A673 (cell line): ENCODE measurements around the gene FGF22. TPM values are rescaled to one million over a fixed set of nuclear protein-coding genes. Genes with fewer than 3 reads are reported as not detected.
"Not testable (repeated sequence)": the region's sequence is repeated elsewhere in the genome, so short reads cannot be mapped to it uniquely, and the experiment has no call there.

Experiments used
- BruUV-seq: library from RNA; stranded (reverse); fragments of 400-500 nt; replicated peaks from 2 replicates; lab custom pipeline; 2021; lab: Mats Ljungman, UMichigan
- CTCF ChIA-PET: fragments of 300-600 bp; sonication (Branson Sonifier 250); formaldehyde crosslinking; loops from one replicate; lab custom pipeline; 2022; ENCODE audit warnings: antibody characterized with exemption; lab: Charles Lee
- POLR2A ChIA-PET: fragments of 300-600 bp; sonication (Branson Sonifier 250); formaldehyde crosslinking; loops from one replicate; lab custom pipeline; 2022; ENCODE audit warnings: antibody characterized with exemption; ENCODE audit not compliant: low non-redundant PET; lab: Charles Lee
- DNase-seq: peaks from one replicate; pipeline ENCODE4 v3.0.0-alpha.2; 2015; ENCODE audit warnings: low spot score
- H3K27ac ChIP-seq: fragments of 200-600 bp; sonication (generic); 2 replicates; pipeline ENCODE4 v1.5.1; 2016; ENCODE audit warnings: mixed run types, low read depth, mild to moderate bottlenecking, mixed read lengths, antibody characterized with exemption, low read length; ENCODE audit not compliant: poor library complexity, severe bottlenecking
- H3K27me3 ChIP-seq: fragments of 200-600 bp; sonication (generic); replicated peaks from 2 replicates; pipeline ENCODE4 v1.6.1; 2017; ENCODE audit warnings: mixed run types, low read depth, mild to moderate bottlenecking, mixed read lengths, antibody characterized with exemption, low read length; ENCODE audit not compliant: insufficient read depth, poor library complexity
- H3K36me3 ChIP-seq: fragments of 200-600 bp; sonication (generic); 2 replicates; pipeline ENCODE4 v1.6.1; 2016; ENCODE audit warnings: mixed run types, mild to moderate bottlenecking, mixed read lengths, antibody characterized with exemption, low read length; ENCODE audit not compliant: insufficient read depth, poor library complexity, severe bottlenecking
- H3K4me1 ChIP-seq: fragments of 200-600 bp; sonication (generic); 2 replicates; pipeline ENCODE4 v1.6.1; 2017; ENCODE audit warnings: mixed run types, mild to moderate bottlenecking, mixed read lengths, antibody characterized with exemption, low read length; ENCODE audit not compliant: insufficient read depth, poor library complexity, severe bottlenecking
- H3K4me3 ChIP-seq: fragments of 200-600 bp; sonication (generic); 2 replicates; pipeline ENCODE4 v1.5.1; 2016; ENCODE audit warnings: low read depth, mixed run types, mild to moderate bottlenecking, mixed read lengths, low read length; ENCODE audit not compliant: poor library complexity, severe bottlenecking
- H3K9me3 ChIP-seq: fragments of 200-600 bp; sonication (generic); 2 replicates; pipeline ENCODE4 v1.6.1; 2016; ENCODE audit warnings: mixed run types, low read depth, mild to moderate bottlenecking, mixed read lengths, antibody characterized with exemption, low read length; ENCODE audit not compliant: poor library complexity, severe bottlenecking
- EZH2 ChIP-seq: fragments of 200-600 bp; sonication (generic); IDR thresholded peaks from 2 replicates; pipeline ENCODE4 v1.6.1; 2017; ENCODE audit warnings: borderline replicate concordance, low read depth, mild to moderate bottlenecking, mixed read lengths, antibody characterized with exemption, low read length; ENCODE audit not compliant: poor library complexity, severe bottlenecking
- intact Hi-C: fragments of 100-400 bp; cut with micrococcal nuclease; formaldehyde crosslinking; loops from one replicate; pipeline ENCODE4 v1.10.0; 2022; ENCODE audit not compliant: unreplicated experiment
- total RNA-seq: library from RNA; stranded (reverse); gene quantifications from 2 replicates; pipeline ENCODE4 v1.2.3, GENCODE V29; 2021
- TF ChIP-seq, protein P1 (sequence below): fragments of 300-800, 200-600 bp; sonication (generic); conservative IDR thresholded peaks from 2 replicates; pipeline ENCODE4 v1.5.1; 2017; ENCODE audit warnings: low read depth, mild to moderate bottlenecking, antibody characterized with exemption, low read length, moderate library complexity, mixed read lengths

Gene FGF22
- total RNA-seq, 1 experiment from 2014 or later, result 0.19 TPM

GRCh38 chr19:618674-619285 is 20.9 kb upstream of the FGF22 start:
- ChIA-PET POLR2A (no interaction called here), CTCF (no interaction called here)
- no peaks in the 10 kb centered on the region for H3K27me3 ChIP-seq
- no peak overlapping the region for H3K4me3 ChIP-seq
- TF ChIP-seq, protein P1, sequence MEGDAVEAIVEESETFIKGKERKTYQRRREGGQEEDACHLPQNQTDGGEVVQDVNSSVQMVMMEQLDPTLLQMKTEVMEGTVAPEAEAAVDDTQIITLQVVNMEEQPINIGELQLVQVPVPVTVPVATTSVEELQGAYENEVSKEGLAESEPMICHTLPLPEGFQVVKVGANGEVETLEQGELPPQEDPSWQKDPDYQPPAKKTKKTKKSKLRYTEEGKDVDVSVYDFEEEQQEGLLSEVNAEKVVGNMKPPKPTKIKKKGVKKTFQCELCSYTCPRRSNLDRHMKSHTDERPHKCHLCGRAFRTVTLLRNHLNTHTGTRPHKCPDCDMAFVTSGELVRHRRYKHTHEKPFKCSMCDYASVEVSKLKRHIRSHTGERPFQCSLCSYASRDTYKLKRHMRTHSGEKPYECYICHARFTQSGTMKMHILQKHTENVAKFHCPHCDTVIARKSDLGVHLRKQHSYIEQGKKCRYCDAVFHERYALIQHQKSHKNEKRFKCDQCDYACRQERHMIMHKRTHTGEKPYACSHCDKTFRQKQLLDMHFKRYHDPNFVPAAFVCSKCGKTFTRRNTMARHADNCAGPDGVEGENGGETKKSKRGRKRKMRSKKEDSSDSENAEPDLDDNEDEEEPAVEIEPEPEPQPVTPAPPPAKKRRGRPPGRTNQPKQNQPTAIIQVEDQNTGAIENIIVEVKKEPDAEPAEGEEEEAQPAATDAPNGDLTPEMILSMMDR, result no peak
- TF ChIP-seq EZH2, result no peak
- no peak for DNase-seq
- no peaks in the 10 kb centered on the region for H3K9me3 ChIP-seq
- no peak overlapping the region for H3K27ac ChIP-seq
- BruUV-seq, result no TSS peak
- no peaks in the 10 kb centered on the region for H3K4me1 ChIP-seq
- intact Hi-C loops, result no loop called here
- peaks cover 47% of the 10 kb centered on the region for H3K36me3 ChIP-seq

DNA sequence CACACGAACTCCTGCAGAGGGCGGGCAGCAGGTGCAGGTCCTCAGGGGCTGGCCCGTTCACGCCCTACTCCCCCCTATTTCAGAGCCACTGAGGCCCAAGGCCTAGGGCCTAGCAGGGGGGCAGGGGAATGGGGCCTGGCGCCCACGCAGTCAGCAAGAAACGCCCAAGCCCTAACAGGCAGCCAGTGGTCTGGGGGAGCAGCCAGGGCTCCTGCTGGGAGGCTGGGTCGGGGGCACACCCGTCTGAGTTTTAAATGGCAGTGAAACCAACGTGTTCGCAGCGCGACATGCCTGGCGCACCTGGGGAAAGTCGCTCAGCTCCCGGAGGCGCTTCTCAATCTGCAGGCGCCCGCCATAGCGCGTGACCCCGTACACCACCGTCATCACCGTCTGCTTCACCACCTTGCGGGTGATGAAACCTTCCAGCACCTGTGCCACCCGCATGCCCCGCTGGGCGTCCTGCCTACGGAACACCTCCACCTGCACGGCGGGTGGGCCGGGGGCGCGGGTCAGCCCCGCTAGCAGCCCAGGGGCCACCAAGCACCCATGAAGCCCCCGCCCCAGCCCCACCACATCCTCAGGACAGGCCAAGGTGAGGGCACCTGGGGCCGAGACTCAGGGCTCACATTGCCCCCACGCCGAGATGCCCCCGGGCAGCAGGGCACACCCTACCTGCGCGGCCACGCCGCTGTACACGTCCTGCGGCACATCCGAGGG is 20.2 kb upstream of the FGF22 start:
- ChIA-PET POLR2A (no interaction called here), CTCF (no interaction called here)
- intact Hi-C loops, result no loop called here
- Histone ChIP-seq H3K4me1 (no peaks in the 10 kb centered on the region), H3K9me3 (no peaks in the 10 kb centered on the region), H3K36me3 (peaks cover 47% of the 10 kb centered on the region), H3K27ac (no peak overlapping the region), H3K4me3 (no peak overlapping the region), H3K27me3 (no peaks in the 10 kb centered on the region)
- BruUV-seq, result no TSS peak
- TF ChIP-seq, protein P1, result no peak
- no peak for TF ChIP-seq EZH2
- no peak for DNase-seq

GRCh38 chr19:620166-620862 is 19.4 kb upstream of the FGF22 start:
- Histone ChIP-seq H3K27ac (no peak overlapping the region), H3K27me3 (no peaks in the 10 kb centered on the region), H3K4me3 (no peak overlapping the region), H3K4me1 (no peaks in the 10 kb centered on the region), H3K36me3 (peaks cover 49% of the 10 kb centered on the region), H3K9me3 (no peaks in the 10 kb centered on the region)
- TF ChIP-seq, protein P1, result no peak
- no peak for TF ChIP-seq EZH2
- POLR2A ChIA-PET, result no interaction called here
- DNase-seq, result no peak
- CTCF ChIA-PET, result no interaction called here
- intact Hi-C loops, result no loop called here
- no TSS peak for BruUV-seq

DNA sequence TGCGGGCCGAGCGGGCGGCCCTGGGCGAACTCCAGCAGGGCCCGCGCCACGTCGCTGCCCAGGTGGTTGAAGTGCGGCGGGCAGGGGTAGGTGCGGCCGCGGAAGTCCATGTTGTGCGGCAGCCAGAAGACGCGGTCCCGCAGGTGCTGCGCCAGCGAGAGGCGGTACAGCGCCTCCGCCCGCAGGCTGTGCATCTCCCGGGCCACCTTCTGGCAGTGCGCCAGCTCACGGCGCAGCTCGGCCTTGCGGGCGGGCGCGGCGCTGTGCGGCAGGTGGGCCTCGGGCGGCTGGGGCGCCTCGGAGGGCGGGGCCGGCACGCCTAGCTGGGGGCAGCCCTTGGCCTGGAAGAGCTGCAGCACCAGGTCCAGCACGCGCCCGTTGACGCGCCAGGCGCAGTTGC is 18.5 kb upstream of the FGF22 start:
- BruUV-seq, DNase-seq, POLR2A ChIA-PET, H3K27ac ChIP-seq, H3K9me3 ChIP-seq, intact Hi-C loops, H3K27me3 ChIP-seq, H3K4me1 ChIP-seq, H3K4me3 ChIP-seq, CTCF ChIA-PET: not testable (repeated sequence)
- peaks cover 54% of the 10 kb centered on the region for H3K36me3 ChIP-seq
